Measurements from ENCODE around the gene HOXB5. TPM values are rescaled to one million over a fixed set of nuclear protein-coding genes. Genes with fewer than 3 reads are reported as not detected.
A peak's percentile ranks its signal among the peaks of the same experiment; 100 is the strongest.

Gene HOXB5
- total and polyA plus RNA-seq, 2 experiments from 2014 or later: 0.27 to 4.4 TPM

DNA sequence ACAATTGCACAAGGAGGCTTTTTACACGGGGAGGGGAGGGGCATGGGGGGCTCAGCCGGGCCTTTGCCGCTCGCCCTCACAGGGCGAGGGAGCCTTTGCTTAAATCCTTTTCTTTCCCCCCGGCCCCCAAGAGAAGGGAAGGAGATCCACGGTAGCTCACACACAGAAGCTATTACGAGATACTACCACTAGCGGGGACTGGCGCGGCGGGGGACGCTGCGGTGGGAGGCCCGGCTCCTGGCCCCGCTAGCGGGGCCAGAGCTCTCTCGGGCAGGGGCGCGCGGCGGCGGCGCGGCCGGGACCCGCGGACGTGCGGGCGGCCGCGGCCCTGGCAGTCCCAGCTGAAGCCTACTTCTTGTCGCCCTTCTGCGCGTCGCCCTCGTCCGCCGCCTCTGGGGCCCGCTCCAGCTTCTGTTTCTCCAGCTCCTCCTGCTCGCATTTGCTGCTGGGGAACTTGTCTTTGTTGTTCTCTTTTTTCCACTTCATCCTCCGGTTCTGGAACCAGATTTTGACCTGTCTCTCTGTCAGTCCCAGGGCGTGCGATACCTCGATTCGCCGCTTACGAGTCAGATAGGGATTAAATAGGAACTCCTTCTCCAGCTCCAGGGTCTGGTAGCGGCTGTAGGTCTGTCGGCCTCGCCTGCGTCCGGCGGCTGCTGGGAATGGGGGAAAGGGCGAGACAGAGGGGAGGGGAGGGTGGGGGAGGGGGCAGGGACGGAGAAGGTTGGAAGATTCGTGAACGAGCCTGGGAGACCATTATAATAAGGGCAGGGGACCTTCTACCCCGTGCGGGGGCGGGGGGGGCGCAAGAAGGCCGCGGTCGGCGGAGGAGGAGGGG lies 19.5 kb upstream of the HOXB5 start:
- no peaks in the 10 kb centered on the region for H3K9me3 ChIP-seq (ENCODE audit: low read depth)
- H3K4me2 ChIP-seq: peak overlapping the region; percentile 78
- H3K4me3 ChIP-seq: peak overlapping the region; percentile 1
- H3K36me3 ChIP-seq (replicated peaks; ENCODE audit: insufficient read depth, low read depth): no peaks in the 10 kb centered on the region
- peaks cover 96% of the 10 kb centered on the region for H3K27me3 ChIP-seq
- no peaks in the 10 kb centered on the region for H3K79me2 ChIP-seq
- TF ChIP-seq EZH2phosphoT487 (IDR thresholded peaks at IDR 0.05; ENCODE audit: low read depth, severe bottlenecking, unreplicated experiment) (peak; percentile 93), EZH2 (IDR thresholded peaks at IDR 0.05; ENCODE audit: borderline replicate concordance) (no peak)
- TF ChIP-seq, protein P1, sequence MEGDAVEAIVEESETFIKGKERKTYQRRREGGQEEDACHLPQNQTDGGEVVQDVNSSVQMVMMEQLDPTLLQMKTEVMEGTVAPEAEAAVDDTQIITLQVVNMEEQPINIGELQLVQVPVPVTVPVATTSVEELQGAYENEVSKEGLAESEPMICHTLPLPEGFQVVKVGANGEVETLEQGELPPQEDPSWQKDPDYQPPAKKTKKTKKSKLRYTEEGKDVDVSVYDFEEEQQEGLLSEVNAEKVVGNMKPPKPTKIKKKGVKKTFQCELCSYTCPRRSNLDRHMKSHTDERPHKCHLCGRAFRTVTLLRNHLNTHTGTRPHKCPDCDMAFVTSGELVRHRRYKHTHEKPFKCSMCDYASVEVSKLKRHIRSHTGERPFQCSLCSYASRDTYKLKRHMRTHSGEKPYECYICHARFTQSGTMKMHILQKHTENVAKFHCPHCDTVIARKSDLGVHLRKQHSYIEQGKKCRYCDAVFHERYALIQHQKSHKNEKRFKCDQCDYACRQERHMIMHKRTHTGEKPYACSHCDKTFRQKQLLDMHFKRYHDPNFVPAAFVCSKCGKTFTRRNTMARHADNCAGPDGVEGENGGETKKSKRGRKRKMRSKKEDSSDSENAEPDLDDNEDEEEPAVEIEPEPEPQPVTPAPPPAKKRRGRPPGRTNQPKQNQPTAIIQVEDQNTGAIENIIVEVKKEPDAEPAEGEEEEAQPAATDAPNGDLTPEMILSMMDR (IDR thresholded peaks at IDR 0.05; ENCODE audit: poor library complexity): no peak
- no peaks in the 10 kb centered on the region for H4K20me1 ChIP-seq (ENCODE audit: insufficient read depth, poor library complexity, severe bottlenecking)
- H3K9me2 ChIP-seq (replicated peaks; ENCODE audit: insufficient read depth): no peaks in the 10 kb centered on the region
- H3K4me1 ChIP-seq (ENCODE audit: insufficient read depth): no peaks in the 10 kb centered on the region
- peak overlapping the region; percentile 20 for H2AFZ ChIP-seq
- peak; percentile 61 for DNase-seq (ENCODE audit: low spot score)
- H3K27ac ChIP-seq: peak overlapping the region; percentile 77
- 2% methylated on average over 60 of the region's 67 CpGs for WGBS (ENCODE audit: low lambda C conversion rate, missing lambda C conversion rate)

DNA sequence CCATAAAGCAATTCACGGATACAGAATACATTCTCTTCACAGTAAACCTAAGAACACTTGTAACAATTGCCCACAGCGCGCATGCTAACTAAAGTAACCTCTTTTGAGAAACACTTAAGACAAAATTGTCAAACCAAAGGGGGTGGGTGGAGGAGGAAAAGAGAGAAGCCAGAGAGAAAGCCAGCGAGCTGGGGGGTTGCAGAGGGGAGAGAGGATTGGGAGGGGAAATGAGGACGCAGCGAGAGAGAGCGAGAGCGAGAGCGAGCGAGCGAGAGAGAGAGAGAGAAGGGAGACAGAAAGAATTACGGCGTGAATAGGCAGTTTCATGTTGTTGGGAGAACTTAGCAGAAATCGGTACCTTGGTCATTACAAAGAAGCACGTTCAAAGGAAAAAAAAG lies 18.9 kb upstream of the HOXB5 start:
- H3K79me2 ChIP-seq: no peaks in the 10 kb centered on the region
- peaks cover 96% of the 10 kb centered on the region for H3K27me3 ChIP-seq
- H3K9me2 ChIP-seq (replicated peaks; ENCODE audit: insufficient read depth): no peaks in the 10 kb centered on the region
- TF ChIP-seq EZH2phosphoT487 (IDR thresholded peaks at IDR 0.05; ENCODE audit: low read depth, severe bottlenecking, unreplicated experiment): peak; percentile 85
- TF ChIP-seq, protein P1 (IDR thresholded peaks at IDR 0.05; ENCODE audit: poor library complexity): no peak
- peak; percentile 89 for TF ChIP-seq EZH2 (IDR thresholded peaks at IDR 0.05; ENCODE audit: borderline replicate concordance)
- H3K4me3 ChIP-seq: peak overlapping the region; percentile 1
- no peak for DNase-seq (ENCODE audit: low spot score)
- no peaks in the 10 kb centered on the region for H3K4me1 ChIP-seq (ENCODE audit: insufficient read depth)
- peak overlapping the region; percentile 78 for H3K4me2 ChIP-seq
- no peaks in the 10 kb centered on the region for H3K36me3 ChIP-seq (replicated peaks; ENCODE audit: insufficient read depth, low read depth)
- 4% methylated on average over 13 of the region's 15 CpGs for WGBS (ENCODE audit: low lambda C conversion rate, missing lambda C conversion rate)
- peak overlapping the region; percentile 9 for H2AFZ ChIP-seq
- no peaks in the 10 kb centered on the region for H4K20me1 ChIP-seq (ENCODE audit: insufficient read depth, poor library complexity, severe bottlenecking)
- no peaks in the 10 kb centered on the region for H3K9me3 ChIP-seq (ENCODE audit: low read depth)
- peak overlapping the region; percentile 77 for H3K27ac ChIP-seq

DNA sequence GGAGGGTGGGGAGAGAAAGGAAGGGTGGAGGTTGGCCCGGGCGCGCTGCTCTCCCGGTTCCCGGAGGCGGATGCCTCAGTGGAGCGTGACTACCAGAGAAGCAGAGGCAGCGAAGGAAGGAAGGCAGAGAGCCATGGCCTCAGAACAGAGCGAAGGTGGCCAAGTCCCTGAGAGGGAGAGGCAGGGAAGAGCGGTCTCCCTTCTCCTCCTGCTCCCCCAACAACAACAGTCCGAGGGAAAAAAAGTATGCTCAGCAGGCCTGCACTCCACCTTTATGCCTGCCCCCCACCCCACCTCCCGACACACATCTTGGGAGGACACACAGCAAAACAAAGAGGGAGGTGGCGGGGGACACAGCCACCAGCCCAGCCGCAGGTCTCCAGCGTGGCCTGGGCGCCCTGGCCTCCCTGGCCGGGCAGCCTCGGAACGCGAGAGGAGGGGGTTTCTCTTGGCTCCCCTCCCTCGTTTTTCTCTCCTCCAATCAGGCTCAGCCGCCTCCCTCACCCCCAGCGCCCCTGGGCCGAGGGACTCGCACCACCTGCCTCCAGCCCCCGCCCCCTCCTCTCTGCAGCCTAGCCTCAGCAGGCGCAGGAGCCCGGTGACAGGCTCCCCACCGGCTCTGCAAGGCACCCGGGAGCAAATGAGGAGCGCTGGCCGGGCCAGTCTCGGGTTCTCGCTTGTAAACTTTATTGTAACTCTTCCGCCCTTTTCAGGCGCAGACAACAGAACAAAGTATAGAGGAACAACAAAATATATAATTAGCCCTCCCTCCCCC lies 18.3 kb upstream of the HOXB5 start:
- TF ChIP-seq EZH2 (IDR thresholded peaks at IDR 0.05; ENCODE audit: borderline replicate concordance): peak; percentile 77
- TF ChIP-seq, protein P1 (IDR thresholded peaks at IDR 0.05; ENCODE audit: poor library complexity): no peak
- peak overlapping the region; percentile 1 for H3K4me3 ChIP-seq
- peak overlapping the region; percentile 77 for H3K27ac ChIP-seq
- H3K4me1 ChIP-seq (ENCODE audit: insufficient read depth): no peaks in the 10 kb centered on the region
- H2AFZ ChIP-seq: peak overlapping the region; percentile 9
- no peaks in the 10 kb centered on the region for H3K9me3 ChIP-seq (ENCODE audit: low read depth)
- peak overlapping the region; percentile 78 for H3K4me2 ChIP-seq
- WGBS (ENCODE audit: low lambda C conversion rate, missing lambda C conversion rate): 7% methylated on average over 25 of the region's 36 CpGs
- no peaks in the 10 kb centered on the region for H4K20me1 ChIP-seq (ENCODE audit: insufficient read depth, poor library complexity, severe bottlenecking)
- no peaks in the 10 kb centered on the region for H3K9me2 ChIP-seq (replicated peaks; ENCODE audit: insufficient read depth)
- no peaks in the 10 kb centered on the region for H3K79me2 ChIP-seq
- no peak for DNase-seq (ENCODE audit: low spot score)
- peaks cover 96% of the 10 kb centered on the region for H3K27me3 ChIP-seq
- no peaks in the 10 kb centered on the region for H3K36me3 ChIP-seq (replicated peaks; ENCODE audit: insufficient read depth, low read depth)
